Activated naive CD4-positive, alpha-beta T cell treated with anti-CD3 and anti-CD28 coated beads, Interleukin-2, amount 50 U/mL, for 24 hours (primary cell): ENCODE data around the gene WDR88.
"Not testable (repeated sequence)": the region's sequence is repeated elsewhere in the genome, so short reads cannot be mapped to it uniquely, and the experiment has no call there.

Experiments
- H3K27ac Mint-ChIP-seq: one replicate; pipeline ENCODE4 v1.8.0; 2021; ENCODE audit warnings: mild to moderate bottlenecking, mixed read lengths
- H3K27me3 Mint-ChIP-seq: one replicate; pipeline ENCODE4 v1.8.0; 2021; ENCODE audit warnings: mixed read lengths
- H3K36me3 Mint-ChIP-seq: one replicate; pipeline ENCODE4 v1.8.0; 2021; ENCODE audit warnings: mixed read lengths
- H3K4me1 Mint-ChIP-seq: one replicate; pipeline ENCODE4 v1.8.0; 2021; ENCODE audit warnings: mixed read lengths
- H3K4me3 Mint-ChIP-seq: one replicate; pipeline ENCODE4 v1.8.0; 2021; ENCODE audit warnings: mild to moderate bottlenecking, mixed read lengths
- H3K9me3 Mint-ChIP-seq: one replicate; pipeline ENCODE4 v1.8.0; 2021; ENCODE audit warnings: mixed read lengths

WDR88 gene

DNA sequence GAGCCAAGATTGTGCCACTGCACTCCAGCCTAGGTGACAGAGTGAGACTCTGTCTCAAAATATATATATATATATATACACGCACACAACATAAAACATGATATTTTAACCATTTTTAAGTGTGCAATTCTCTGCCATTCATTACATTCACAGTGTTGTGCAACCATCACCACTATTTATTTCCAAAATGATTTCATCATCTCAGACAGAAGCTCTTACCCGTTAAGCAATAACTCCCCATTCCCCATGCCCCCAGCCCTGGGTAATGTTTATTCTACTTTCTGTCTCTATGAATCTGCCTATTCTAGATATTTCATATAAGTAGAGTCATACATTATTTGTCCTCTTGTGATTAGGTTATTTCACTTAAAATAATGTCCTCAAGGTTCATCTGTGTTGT, 20.3 kb downstream of the WDR88 start:
- Mint-ChIP-seq H3K4me1 (no peaks in the 10 kb centered on the region), H3K4me3 (no peak overlapping the region), H3K36me3 (no peaks in the 10 kb centered on the region), H3K9me3 (no peaks in the 10 kb centered on the region), H3K27me3 (no peaks in the 10 kb centered on the region), H3K27ac (no peak overlapping the region)

DNA sequence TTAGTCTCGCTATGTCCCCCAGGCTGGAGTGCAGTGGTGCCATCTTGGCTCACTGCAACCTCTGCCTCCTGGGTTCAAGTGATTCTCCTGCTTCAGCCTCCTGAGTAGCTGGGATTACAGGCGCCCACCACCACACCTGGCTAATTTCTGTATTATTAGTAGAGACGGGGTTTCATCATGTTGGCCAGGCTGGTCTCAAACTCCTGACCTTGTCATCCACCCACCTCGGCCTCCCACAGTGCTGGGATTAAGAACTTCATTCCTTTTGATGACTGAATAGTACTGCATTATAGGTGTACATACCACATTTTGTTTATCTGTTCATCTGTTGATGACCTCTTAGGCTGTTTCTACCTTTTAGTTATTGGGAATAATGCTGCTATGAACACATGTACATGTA, 20.7 kb downstream of the WDR88 start:
- not testable (repeated sequence) for H3K4me1 Mint-ChIP-seq, H3K27ac Mint-ChIP-seq, H3K9me3 Mint-ChIP-seq, H3K36me3 Mint-ChIP-seq, H3K4me3 Mint-ChIP-seq, H3K27me3 Mint-ChIP-seq

DNA sequence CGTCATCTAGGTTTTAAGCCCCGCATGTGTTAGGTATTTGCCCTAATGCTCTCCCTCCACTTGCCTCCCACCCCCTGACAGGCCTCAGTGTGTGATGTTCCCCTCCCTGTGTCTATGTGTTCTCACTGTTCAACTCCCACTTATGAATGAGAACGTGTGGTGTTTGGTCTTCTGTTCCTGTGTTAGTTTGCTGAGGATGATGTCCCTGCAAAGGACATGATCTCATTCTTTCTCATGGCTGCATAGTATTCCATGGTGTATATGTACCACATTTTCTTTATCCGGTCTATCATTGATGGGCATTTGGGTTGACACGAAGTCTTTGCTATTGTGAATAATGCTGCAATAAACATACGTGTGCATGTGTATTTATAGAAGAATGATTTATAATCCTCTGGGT, 22.4 kb downstream of the WDR88 start:
- not testable (repeated sequence) for H3K36me3 Mint-ChIP-seq, H3K27me3 Mint-ChIP-seq, H3K4me3 Mint-ChIP-seq, H3K9me3 Mint-ChIP-seq, H3K27ac Mint-ChIP-seq
- H3K4me1 Mint-ChIP-seq = peaks cover 12% of the 10 kb centered on the region

DNA sequence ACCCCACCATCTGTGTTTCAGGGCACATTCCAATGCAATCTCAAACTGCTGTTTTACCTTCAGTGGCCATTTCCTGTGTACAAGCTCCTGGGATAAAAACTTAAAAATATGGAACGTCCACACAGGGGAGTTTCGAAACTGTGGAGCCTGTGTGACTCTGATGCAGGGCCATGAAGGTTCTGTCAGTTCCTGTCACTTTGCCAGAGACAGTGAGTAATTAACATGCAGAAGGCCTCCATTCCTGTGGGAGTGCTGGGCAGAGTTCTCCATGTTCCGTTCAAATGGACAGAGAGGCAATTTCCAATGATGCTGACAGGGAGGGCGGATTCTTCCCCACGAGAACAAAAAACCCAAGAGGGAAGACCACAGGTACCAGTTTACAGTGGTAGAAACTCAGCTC, 24.4 kb downstream of the WDR88 start:
- no peaks in the 10 kb centered on the region for H3K27me3 Mint-ChIP-seq
- no peak overlapping the region for H3K4me3 Mint-ChIP-seq
- no peaks in the 10 kb centered on the region for H3K9me3 Mint-ChIP-seq
- H3K4me1 Mint-ChIP-seq = peaks cover 29% of the 10 kb centered on the region
- no peak overlapping the region for H3K27ac Mint-ChIP-seq
- no peaks in the 10 kb centered on the region for H3K36me3 Mint-ChIP-seq

DNA sequence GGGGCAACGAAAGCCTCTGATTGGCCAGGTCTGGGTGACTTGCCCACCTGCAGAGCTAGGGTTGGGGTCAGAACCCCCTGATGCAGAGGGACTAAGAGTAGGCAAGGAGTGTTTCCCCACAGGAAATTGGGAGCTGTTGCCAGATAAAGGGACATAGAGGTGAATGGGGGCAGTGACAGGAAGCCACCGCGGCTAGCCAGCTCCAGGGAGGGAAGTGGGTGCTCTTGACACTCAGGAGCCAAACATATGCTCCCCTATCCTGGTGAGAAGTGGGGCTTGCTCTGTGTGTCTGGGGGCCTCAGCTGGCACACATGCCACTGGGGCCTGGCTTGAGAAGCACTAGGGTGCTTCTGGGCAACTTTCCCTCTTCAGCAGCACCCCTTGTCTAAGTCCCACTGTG, 26.0 kb downstream of the WDR88 start:
- peaks cover 36% of the 10 kb centered on the region for H3K4me1 Mint-ChIP-seq
- no peaks in the 10 kb centered on the region for H3K27me3 Mint-ChIP-seq
- no peak overlapping the region for H3K27ac Mint-ChIP-seq
- no peaks in the 10 kb centered on the region for H3K36me3 Mint-ChIP-seq
- H3K9me3 Mint-ChIP-seq = no peaks in the 10 kb centered on the region
- no peak overlapping the region for H3K4me3 Mint-ChIP-seq

DNA sequence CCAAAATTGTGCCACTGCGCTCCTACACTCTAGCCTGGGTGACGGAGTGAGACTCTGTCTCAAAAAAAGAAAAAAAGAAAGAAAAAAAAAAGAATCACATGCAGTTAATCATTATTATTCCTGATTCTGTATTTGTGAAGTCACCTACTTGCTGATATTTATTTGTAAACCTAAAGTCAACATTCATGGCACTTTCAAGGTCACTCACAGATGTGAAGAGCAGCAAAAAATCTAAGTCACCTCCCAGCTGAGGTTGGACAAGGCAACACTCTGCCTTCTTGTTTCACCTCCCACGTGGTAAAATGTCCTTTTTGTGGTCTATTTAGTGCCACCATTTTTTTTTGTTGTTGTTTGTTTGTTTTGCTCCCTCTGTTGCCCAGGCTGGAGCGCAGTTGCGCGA, 26.5 kb downstream of the WDR88 start:
- H3K9me3 Mint-ChIP-seq = no peaks in the 10 kb centered on the region
- H3K27ac Mint-ChIP-seq = no peak overlapping the region
- H3K36me3 Mint-ChIP-seq = no peaks in the 10 kb centered on the region
- H3K4me3 Mint-ChIP-seq = no peak overlapping the region
- H3K4me1 Mint-ChIP-seq = peaks cover 36% of the 10 kb centered on the region
- no peaks in the 10 kb centered on the region for H3K27me3 Mint-ChIP-seq

DNA sequence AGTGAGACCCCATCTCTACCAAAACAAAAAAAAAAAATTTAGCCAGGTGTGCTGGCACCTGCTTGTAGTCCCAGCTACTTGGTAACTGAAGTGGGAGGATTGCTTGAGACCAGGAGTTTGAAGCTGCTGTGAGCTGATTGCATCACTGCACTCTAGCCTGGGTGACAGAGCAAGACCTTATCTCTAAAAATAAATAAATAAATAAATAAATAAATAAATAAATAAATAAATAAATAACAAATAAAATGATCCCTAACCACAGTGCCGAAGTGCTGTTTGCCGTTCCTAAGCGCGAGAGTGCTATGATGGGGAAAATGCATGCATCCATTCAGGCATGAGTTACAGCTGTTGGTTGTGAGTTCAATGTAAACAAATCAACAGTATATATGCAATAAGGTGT, 27.2 kb downstream of the WDR88 start:
- Mint-ChIP-seq H3K27ac (no peak overlapping the region), H3K9me3 (no peaks in the 10 kb centered on the region), H3K27me3 (no peaks in the 10 kb centered on the region), H3K4me1 (peaks cover 36% of the 10 kb centered on the region), H3K4me3 (no peak overlapping the region), H3K36me3 (peaks cover 3% of the 10 kb centered on the region)

DNA sequence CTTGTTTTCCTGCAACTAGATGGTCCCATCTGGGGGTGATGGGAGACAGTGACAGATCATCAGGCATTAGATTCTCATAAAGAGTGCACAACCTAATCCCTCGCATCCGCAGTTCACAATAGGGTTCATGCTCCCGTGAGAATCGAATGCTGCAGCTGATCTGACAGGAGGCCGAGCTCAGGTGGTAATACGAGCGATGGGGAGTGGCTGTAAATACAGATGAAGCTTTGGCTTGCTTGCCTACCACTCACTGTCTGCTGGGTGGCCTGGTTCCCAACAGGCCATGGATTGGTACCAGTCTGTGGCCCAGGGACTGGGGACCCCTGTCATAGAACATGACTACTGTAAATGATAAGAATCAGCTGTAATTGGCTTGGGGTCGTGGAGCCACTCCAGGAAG, 28.0 kb downstream of the WDR88 start:
- H3K27ac Mint-ChIP-seq = peak overlapping the region; percentile 55
- no peaks in the 10 kb centered on the region for H3K9me3 Mint-ChIP-seq
- H3K4me3 Mint-ChIP-seq = no peak overlapping the region
- H3K27me3 Mint-ChIP-seq = no peaks in the 10 kb centered on the region
- H3K4me1 Mint-ChIP-seq = peaks cover 36% of the 10 kb centered on the region
- H3K36me3 Mint-ChIP-seq = peaks cover 4% of the 10 kb centered on the region

DNA sequence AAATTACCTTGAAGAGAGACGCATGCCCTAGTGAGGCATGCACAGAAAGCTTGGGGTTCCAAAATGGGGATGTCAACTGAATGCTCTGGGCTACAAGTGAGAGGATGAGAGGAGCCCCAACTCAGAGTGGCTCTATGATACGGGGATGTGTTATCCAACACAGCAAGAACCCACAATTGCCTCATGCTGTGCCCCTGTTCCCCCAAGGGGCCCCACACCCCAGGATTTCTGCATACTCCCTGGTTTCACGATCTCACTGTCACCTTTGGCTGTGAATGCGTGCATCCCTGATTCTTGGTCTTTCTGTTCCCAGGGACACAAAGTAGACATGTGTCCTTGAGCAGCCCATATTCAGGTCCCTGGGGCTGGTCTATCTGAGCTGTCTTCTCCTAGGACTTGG, 29.3 kb downstream of the WDR88 start:
- Mint-ChIP-seq H3K4me1 (peaks cover 36% of the 10 kb centered on the region), H3K27me3 (no peaks in the 10 kb centered on the region), H3K9me3 (no peaks in the 10 kb centered on the region), H3K4me3 (no peak overlapping the region), H3K27ac (no peak overlapping the region), H3K36me3 (peaks cover 4% of the 10 kb centered on the region)

DNA sequence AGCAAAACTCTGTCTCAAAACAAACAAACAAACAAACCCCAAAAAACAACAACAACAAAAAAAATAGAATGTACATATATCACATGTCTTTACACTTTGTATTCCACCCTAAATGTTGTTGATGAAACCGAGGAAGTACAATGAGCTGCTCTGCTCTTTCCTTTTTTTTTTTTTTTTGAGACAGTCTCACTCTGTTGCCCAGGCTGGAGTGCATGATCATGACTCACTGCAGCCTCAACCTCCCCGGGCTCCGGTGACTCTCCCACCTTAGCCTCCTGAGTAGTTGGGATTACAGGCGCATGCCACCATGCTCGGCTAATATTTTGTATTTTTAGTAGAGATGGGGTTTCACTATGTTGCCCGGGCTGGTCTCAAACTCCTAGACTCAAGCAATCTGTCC, 31.6 kb downstream of the WDR88 start:
- Mint-ChIP-seq H3K27ac (no peak overlapping the region), H3K4me1 (peaks cover 27% of the 10 kb centered on the region), H3K4me3 (no peak overlapping the region), H3K9me3 (no peaks in the 10 kb centered on the region), H3K36me3 (peaks cover 4% of the 10 kb centered on the region), H3K27me3 (no peaks in the 10 kb centered on the region)

DNA sequence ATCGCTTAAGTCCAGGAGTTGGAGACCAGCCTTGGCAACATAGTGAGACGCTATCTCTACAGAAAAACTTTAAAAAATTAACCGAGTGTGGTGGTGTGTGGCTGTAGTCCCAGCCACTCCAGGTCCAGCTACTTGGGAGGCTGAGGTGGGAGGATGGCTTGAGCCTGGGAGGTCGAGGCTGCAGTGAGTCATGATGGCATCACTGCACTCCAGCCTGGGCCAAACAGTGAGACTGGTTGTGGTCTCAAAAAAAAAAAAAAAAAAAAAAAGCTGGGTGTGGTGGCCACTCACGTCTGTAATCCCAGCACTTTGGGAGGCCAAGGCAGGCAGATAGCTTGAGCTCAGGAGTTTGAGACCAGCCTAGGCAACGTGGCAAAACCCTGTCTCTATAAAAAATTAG, 34.1 kb downstream of the WDR88 start:
- not testable (repeated sequence) for H3K27ac Mint-ChIP-seq, H3K27me3 Mint-ChIP-seq, H3K4me3 Mint-ChIP-seq, H3K36me3 Mint-ChIP-seq, H3K9me3 Mint-ChIP-seq
- peaks cover 11% of the 10 kb centered on the region for H3K4me1 Mint-ChIP-seq

DNA sequence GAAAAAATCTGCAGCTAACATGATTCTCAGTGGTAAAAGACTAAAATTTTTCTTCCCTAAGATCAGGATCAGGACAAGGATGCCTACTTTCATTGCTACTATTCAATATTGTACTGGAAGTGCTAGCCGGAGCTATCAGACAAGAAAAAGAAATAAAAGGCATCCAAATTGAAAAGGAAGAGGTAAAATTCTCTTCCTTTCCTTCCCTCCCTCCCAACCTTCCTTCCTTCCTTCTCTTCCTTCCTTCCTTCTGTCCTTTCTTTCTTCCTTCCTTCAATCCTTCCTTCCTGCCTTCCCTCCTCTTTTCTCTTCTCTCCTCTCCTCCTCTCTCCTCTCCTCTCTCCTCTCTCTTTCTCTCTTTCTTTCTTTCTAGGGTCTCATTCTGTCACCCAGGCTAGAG, 35.5 kb downstream of the WDR88 start:
- Mint-ChIP-seq H3K9me3 (no peaks in the 10 kb centered on the region), H3K4me3 (no peak overlapping the region), H3K36me3 (peaks cover 4% of the 10 kb centered on the region), H3K27me3 (no peaks in the 10 kb centered on the region), H3K4me1 (peaks cover 9% of the 10 kb centered on the region), H3K27ac (no peak overlapping the region)

DNA sequence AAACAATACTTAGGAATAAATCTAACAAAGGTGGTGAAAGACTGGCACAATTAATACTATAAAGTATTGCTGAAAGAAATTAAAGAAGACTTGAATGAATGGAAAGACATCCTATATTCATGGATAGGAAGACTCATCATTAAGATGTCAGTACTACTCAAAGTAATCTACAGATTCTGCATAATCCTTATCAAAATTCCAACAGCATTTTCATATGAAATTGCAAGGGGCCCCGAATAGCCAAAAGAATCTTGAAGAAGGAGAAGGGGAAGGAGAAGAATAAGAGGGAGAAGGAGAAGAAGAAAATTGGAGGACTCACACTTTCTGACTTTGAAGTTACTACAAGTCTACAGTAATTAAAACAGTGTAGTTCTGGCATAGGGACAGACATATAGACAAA, 36.6 kb downstream of the WDR88 start:
- Mint-ChIP-seq H3K9me3 (no peaks in the 10 kb centered on the region), H3K4me3 (no peak overlapping the region), H3K27me3 (no peaks in the 10 kb centered on the region), H3K27ac (no peak overlapping the region), H3K4me1 (peaks cover 13% of the 10 kb centered on the region), H3K36me3 (peaks cover 4% of the 10 kb centered on the region)

DNA sequence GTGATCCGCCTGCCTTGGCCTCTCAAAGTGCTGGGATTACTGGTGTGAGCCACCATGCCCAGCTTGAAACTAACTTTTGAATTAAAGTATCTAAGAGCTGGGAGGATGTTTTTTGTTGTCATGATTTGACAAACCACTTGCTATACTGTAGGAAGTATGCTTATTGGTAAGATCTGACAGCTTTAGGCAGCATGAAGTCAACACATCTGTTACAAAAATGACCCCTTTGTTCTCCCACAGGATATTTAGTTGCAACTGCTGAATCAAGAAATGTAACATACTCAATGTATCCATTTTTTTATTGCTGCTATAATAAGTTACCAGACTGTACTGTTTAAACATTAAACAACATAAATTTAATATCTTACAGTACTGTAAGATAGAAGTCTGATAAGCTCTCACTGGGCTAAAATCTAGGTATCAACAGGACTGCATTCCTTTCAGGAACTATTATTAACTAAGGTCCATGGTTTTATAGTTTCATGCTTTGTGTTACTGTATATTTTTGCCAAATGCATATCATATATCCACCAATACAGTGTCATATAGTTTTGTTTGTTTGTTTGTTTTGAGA, 39.4 kb downstream of the WDR88 start:
- peaks cover 27% of the 10 kb centered on the region for H3K4me1 Mint-ChIP-seq
- no peak overlapping the region for H3K4me3 Mint-ChIP-seq

DNA sequence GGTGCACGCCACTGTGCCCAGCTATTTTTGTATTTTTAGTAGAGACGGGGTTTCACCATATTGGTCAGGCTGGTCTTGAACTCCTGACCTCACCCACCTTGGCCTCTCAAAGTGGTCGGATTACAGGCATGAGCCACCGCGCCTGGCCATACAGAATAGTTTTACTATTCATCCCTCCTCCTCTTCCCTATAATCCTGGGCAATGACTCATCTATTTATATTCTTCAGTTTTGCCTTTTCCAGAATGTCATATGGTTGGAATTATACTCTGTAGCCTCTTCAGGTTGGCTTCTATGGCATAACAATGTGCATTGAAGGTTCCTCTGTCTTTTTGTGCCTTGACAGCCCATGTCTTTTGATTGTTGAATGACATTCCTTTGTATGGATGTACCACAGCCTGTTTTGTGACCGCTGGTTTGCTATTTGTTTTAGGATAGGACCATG, 40.0 kb downstream of the WDR88 start:
- H3K4me1 Mint-ChIP-seq = peaks cover 30% of the 10 kb centered on the region
- no peaks in the 10 kb centered on the region for H3K27me3 Mint-ChIP-seq
- no peak overlapping the region for H3K4me3 Mint-ChIP-seq
- H3K27ac Mint-ChIP-seq = no peak overlapping the region
- no peaks in the 10 kb centered on the region for H3K9me3 Mint-ChIP-seq
- peaks cover 2% of the 10 kb centered on the region for H3K36me3 Mint-ChIP-seq

More for the DNA sequence above, 39.4 kb downstream of the WDR88 start:
- H3K27ac Mint-ChIP-seq = no peak overlapping the region
- no peaks in the 10 kb centered on the region for H3K9me3 Mint-ChIP-seq
- no peaks in the 10 kb centered on the region for H3K27me3 Mint-ChIP-seq
- no peaks in the 10 kb centered on the region for H3K36me3 Mint-ChIP-seq

DNA sequence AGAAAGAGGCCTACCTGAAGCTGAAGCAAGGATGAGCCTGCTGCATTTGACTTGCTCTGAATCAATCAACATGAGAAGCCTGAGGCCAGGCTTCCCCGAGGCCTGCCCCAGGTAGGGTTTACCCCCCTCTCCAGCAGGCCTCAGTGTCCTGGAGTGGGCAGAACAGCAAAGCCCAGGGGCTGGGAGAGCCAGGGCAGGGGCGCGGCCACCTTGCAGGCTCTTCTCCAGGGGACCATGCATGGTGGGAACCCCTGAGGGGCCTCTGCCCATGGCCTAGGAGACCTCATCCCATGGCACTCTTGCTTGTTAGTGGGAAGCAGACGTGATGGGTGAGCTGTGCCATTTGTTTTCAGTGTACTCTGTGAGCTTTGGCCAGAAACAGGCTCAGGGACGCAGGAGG, 42.3 kb downstream of the WDR88 start:
- H3K4me1 Mint-ChIP-seq = peaks cover 45% of the 10 kb centered on the region
- H3K27ac Mint-ChIP-seq = no peak overlapping the region
- H3K27me3 Mint-ChIP-seq = no peaks in the 10 kb centered on the region
- H3K4me3 Mint-ChIP-seq = no peak overlapping the region
- no peaks in the 10 kb centered on the region for H3K9me3 Mint-ChIP-seq
- H3K36me3 Mint-ChIP-seq = peaks cover 2% of the 10 kb centered on the region

DNA sequence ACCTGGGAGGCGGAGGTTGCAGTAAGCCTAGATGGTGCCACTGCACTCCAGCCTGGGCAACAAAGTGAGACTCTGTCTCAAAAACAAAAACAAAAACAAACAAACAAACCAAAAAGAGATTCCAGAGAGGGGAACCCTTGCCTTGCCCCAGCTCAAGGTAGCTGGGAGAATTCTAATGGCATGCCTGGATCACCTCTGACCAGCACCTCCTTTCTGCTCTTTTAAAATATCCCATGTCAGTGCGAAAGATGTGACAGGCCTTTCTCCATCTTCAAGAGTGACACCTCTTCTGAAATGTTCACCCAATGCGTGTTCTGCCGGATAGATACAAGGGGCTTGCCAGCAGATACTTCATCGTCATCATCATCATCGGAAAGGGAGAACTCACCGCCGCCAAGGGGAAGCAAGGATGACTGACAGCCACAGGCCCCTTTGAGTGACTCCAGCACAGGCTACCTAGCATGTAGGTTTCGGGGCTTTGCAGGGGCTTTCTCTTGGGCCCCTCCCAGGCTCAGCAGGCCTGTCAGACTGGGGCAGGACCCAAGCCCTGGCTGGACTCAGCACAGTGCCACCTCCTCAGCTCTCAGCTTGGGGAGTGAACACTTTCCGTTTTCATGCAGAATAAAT, 43.4 kb downstream of the WDR88 start:
- peaks cover 48% of the 10 kb centered on the region for H3K4me1 Mint-ChIP-seq
- peak overlapping the region; percentile 96 for H3K4me3 Mint-ChIP-seq
- H3K27ac Mint-ChIP-seq = peak overlapping the region; percentile 100
- no peaks in the 10 kb centered on the region for H3K27me3 Mint-ChIP-seq
- H3K9me3 Mint-ChIP-seq = no peaks in the 10 kb centered on the region
- peaks cover 2% of the 10 kb centered on the region for H3K36me3 Mint-ChIP-seq
